ENCODE measurements around the gene PHLDA2.
"Not testable (repeated sequence)": the region's sequence is repeated elsewhere in the genome, so short reads cannot be mapped to it uniquely, and the experiment has no call there.

Gene PHLDA2

GRCh38 chr11:2916114-2916891, 12.9 kb downstream of the PHLDA2 start:
- in situ Hi-C loops (cut with MboI; ENCODE audit: low sequenced_read_pairs): no loop called here

- in situ Hi-C loops (cut with MboI; ENCODE audit: low sequenced_read_pairs): no loop called here
Observed at GRCh38 chr11:2915473-2915872, 13.7 kb downstream of the PHLDA2 start.

GRCh38 chr11:2914455-2915195, 14.6 kb downstream of the PHLDA2 start:
- in situ Hi-C loops (cut with MboI; ENCODE audit: low sequenced_read_pairs): no loop called here

GRCh38 chr11:2913776-2914175, 15.4 kb downstream of the PHLDA2 start:
- in situ Hi-C loops (cut with MboI; ENCODE audit: low sequenced_read_pairs): no loop called here

- in situ Hi-C loops (cut with MboI; ENCODE audit: low sequenced_read_pairs): no loop called here
Observed at GRCh38 chr11:2913019-2913431, 16.2 kb downstream of the PHLDA2 start.

- in situ Hi-C loops (cut with MboI; ENCODE audit: low sequenced_read_pairs): no loop called here
Observed at GRCh38 chr11:2912498-2912897, 16.7 kb downstream of the PHLDA2 start.

GRCh38 chr11:2911785-2912391, 17.3 kb downstream of the PHLDA2 start:
- in situ Hi-C loops (cut with MboI; ENCODE audit: low sequenced_read_pairs): no loop called here

- in situ Hi-C loops (cut with MboI; ENCODE audit: low sequenced_read_pairs): no loop called here
Observed at GRCh38 chr11:2911088-2911784, 18.0 kb downstream of the PHLDA2 start.

GRCh38 chr11:2910401-2910955, 18.7 kb downstream of the PHLDA2 start:
- in situ Hi-C loops (cut with MboI; ENCODE audit: low sequenced_read_pairs): no loop called here

- in situ Hi-C loops (cut with MboI; ENCODE audit: low sequenced_read_pairs): no loop called here
Observed at GRCh38 chr11:2909133-2909902, 19.9 kb downstream of the PHLDA2 start.

- in situ Hi-C loops (cut with MboI; ENCODE audit: low sequenced_read_pairs): no loop called here
Observed at GRCh38 chr11:2908130-2908529, 21.1 kb downstream of the PHLDA2 start.

- in situ Hi-C loops (cut with MboI; ENCODE audit: low sequenced_read_pairs): not testable (repeated sequence)
Observed at GRCh38 chr11:2905299-2905698, 23.9 kb downstream of the PHLDA2 start.

- in situ Hi-C loops (cut with MboI; ENCODE audit: low sequenced_read_pairs): no loop called here
Observed at GRCh38 chr11:2904153-2905052, 24.8 kb downstream of the PHLDA2 start.

GRCh38 chr11:2903672-2904011, 25.6 kb downstream of the PHLDA2 start:
- in situ Hi-C loops (cut with MboI; ENCODE audit: low sequenced_read_pairs): no loop called here

- in situ Hi-C loops (cut with MboI; ENCODE audit: low sequenced_read_pairs): no loop called here
Observed at GRCh38 chr11:2902784-2903671, 26.2 kb downstream of the PHLDA2 start.

GRCh38 chr11:2901854-2902783, 27.1 kb downstream of the PHLDA2 start:
- in situ Hi-C loops (cut with MboI; ENCODE audit: low sequenced_read_pairs): no loop called here

GRCh38 chr11:2901196-2901796, 27.9 kb downstream of the PHLDA2 start:
- in situ Hi-C loops (cut with MboI; ENCODE audit: low sequenced_read_pairs): no loop called here

Data from HL-60/S4 (cell line).